Mesendoderm (in vitro differentiated cells): ENCODE data around the gene DISC1.

Source experiments
- DNase-seq: peaks from one replicate; pipeline ENCODE4 v3.0.0; 2013
- H2AK5ac ChIP-seq: 2 replicates; pipeline ENCODE4 v1.6.1; 2013; ENCODE audit warnings: low read length, inconsistent platforms
- H2BK120ac ChIP-seq: 2 replicates; pipeline ENCODE4 v1.6.1; 2013; ENCODE audit warnings: low read depth, mild to moderate bottlenecking, low read length, moderate library complexity, mixed read lengths
- H2BK15ac ChIP-seq: replicated peaks from 2 replicates; pipeline ENCODE4 v1.6.1; 2013; ENCODE audit warnings: low read depth, mild to moderate bottlenecking, moderate library complexity
- H2BK5ac ChIP-seq: 2 replicates; pipeline ENCODE4 v1.6.1; 2013; ENCODE audit warnings: low read length, inconsistent platforms
- H3K18ac ChIP-seq: 2 replicates; pipeline ENCODE4 v1.6.1; 2013; ENCODE audit warnings: mild to moderate bottlenecking, low read length, mixed read lengths
- H3K23ac ChIP-seq: one replicate; pipeline ENCODE4 v1.6.1; 2013; ENCODE audit warnings: low read length
- H3K27ac ChIP-seq: 2 replicates; pipeline ENCODE4 v1.5.1; 2013; ENCODE audit warnings: low read depth, mild to moderate bottlenecking, inconsistent platforms, low read length, moderate library complexity
- H3K27me3 ChIP-seq: 2 replicates; pipeline ENCODE4 v1.6.1; 2013; ENCODE audit warnings: low read length, control low read depth, mild to moderate bottlenecking, inconsistent platforms; ENCODE audit not compliant: insufficient read depth, poor library complexity
- H3K36me3 ChIP-seq: 2 replicates; pipeline ENCODE4 v1.6.1; 2013; ENCODE audit warnings: low read length, inconsistent platforms; ENCODE audit not compliant: control insufficient read depth, insufficient read depth
- H3K4ac ChIP-seq: one replicate; pipeline ENCODE4 v1.6.1; 2013; ENCODE audit warnings: low read depth, mild to moderate bottlenecking, low read length, moderate library complexity
- H3K4me1 ChIP-seq: 2 replicates; pipeline ENCODE4 v1.6.1; 2013; ENCODE audit warnings: low read depth, low read length, inconsistent platforms; ENCODE audit not compliant: control insufficient read depth
- H3K4me2 ChIP-seq: 2 replicates; pipeline ENCODE4 v1.6.1; 2013; ENCODE audit warnings: low read length
- H3K4me3 ChIP-seq: 2 replicates; pipeline ENCODE4 v1.5.1; 2013; ENCODE audit warnings: mild to moderate bottlenecking, low read length
- H3K56ac ChIP-seq: one replicate; pipeline ENCODE4 v1.6.1; 2013; ENCODE audit warnings: low read length
- H3K79me1 ChIP-seq: 2 replicates; pipeline ENCODE4 v1.6.1; 2013; ENCODE audit warnings: low read length, inconsistent platforms
- H3K79me2 ChIP-seq: 2 replicates; pipeline ENCODE4 v1.6.1; 2013; ENCODE audit warnings: mild to moderate bottlenecking, low read length; ENCODE audit not compliant: control insufficient read depth, insufficient read depth
- H3K9ac ChIP-seq: 2 replicates; pipeline ENCODE4 v1.6.1; 2013; ENCODE audit warnings: low read length, inconsistent platforms
- H4K5ac ChIP-seq: one replicate; pipeline ENCODE4 v1.6.1; 2013; ENCODE audit warnings: low read length
- H4K8ac ChIP-seq: one replicate; pipeline ENCODE4 v1.6.1; 2013; ENCODE audit warnings: low read depth, mild to moderate bottlenecking, control low read depth, low read length, moderate library complexity
- WGBS: extraction: QIAGEN DNeasy Blood & Tissue Kit; methylation state at CpG from one replicate; pipeline ENCODE4 v1.1.7; 2013; ENCODE audit warnings: low lambda C conversion rate, missing lambda C conversion rate; ENCODE audit not compliant: insufficient coverage; ENCODE audit errors: extremely low coverage; 5-methylcytosine and 5-hydroxymethylcytosine counted together

Gene DISC1

GRCh38 chr1:231985296-231986023, 358.9 kb downstream of the DISC1 start:
- H2AK5ac ChIP-seq = no peak overlapping the region
- H3K4me1 ChIP-seq = peaks cover 20% of the 10 kb centered on the region
- H2BK120ac ChIP-seq = no peak overlapping the region
- H3K4me2 ChIP-seq = no peak overlapping the region
- H2BK5ac ChIP-seq = no peak overlapping the region
- H4K8ac ChIP-seq = no peak overlapping the region
- H2BK15ac ChIP-seq = peak overlapping the region; percentile 21
- H3K4me3 ChIP-seq = no peak overlapping the region
- no peak overlapping the region for H3K27ac ChIP-seq
- no peaks in the 10 kb centered on the region for H3K79me1 ChIP-seq
- H4K5ac ChIP-seq = no peak overlapping the region
- no peaks in the 10 kb centered on the region for H3K36me3 ChIP-seq
- H3K27me3 ChIP-seq = no peaks in the 10 kb centered on the region
- H3K79me2 ChIP-seq = no peaks in the 10 kb centered on the region
- H3K9ac ChIP-seq = no peak overlapping the region
- no peak overlapping the region for H3K4ac ChIP-seq
- no peak overlapping the region for H3K56ac ChIP-seq
- H3K23ac ChIP-seq = no peak overlapping the region
- H3K18ac ChIP-seq = no peak overlapping the region
- WGBS = no CpG with 5 or more reads among the region's 4 CpGs
- DNase-seq = peak; percentile 25

GRCh38 chr1:231986631-231987336, 360.2 kb downstream of the DISC1 start:
- Histone ChIP-seq H3K27me3 (no peaks in the 10 kb centered on the region), H3K36me3 (no peaks in the 10 kb centered on the region), H2BK5ac (no peak overlapping the region), H3K9ac (no peak overlapping the region), H3K56ac (no peak overlapping the region), H3K4me1 (peaks cover 21% of the 10 kb centered on the region), H3K23ac (no peak overlapping the region), H3K18ac (no peak overlapping the region), H2BK120ac (no peak overlapping the region), H4K8ac (no peak overlapping the region), H2BK15ac (no peak overlapping the region), H3K4ac (no peak overlapping the region), H3K79me1 (no peaks in the 10 kb centered on the region), H4K5ac (no peak overlapping the region), H2AK5ac (no peak overlapping the region), H3K79me2 (no peaks in the 10 kb centered on the region), H3K4me3 (no peak overlapping the region), H3K4me2 (no peak overlapping the region), H3K27ac (no peak overlapping the region)
- DNase-seq = peak; percentile 68
- no CpG with 5 or more reads among the region's 8 CpGs for WGBS

GRCh38 chr1:231990388-231990787, 363.8 kb downstream of the DISC1 start:
- Histone ChIP-seq H2BK5ac (no peak overlapping the region), H3K23ac (no peak overlapping the region), H3K27ac (no peak overlapping the region), H2AK5ac (no peak overlapping the region), H3K18ac (no peak overlapping the region), H2BK120ac (no peak overlapping the region), H3K4me2 (no peak overlapping the region), H3K79me1 (no peaks in the 10 kb centered on the region), H3K36me3 (no peaks in the 10 kb centered on the region), H3K4ac (no peak overlapping the region), H4K8ac (no peak overlapping the region), H3K4me1 (peaks cover 14% of the 10 kb centered on the region), H3K4me3 (no peak overlapping the region), H4K5ac (no peak overlapping the region), H3K79me2 (no peaks in the 10 kb centered on the region), H3K27me3 (no peaks in the 10 kb centered on the region), H3K56ac (no peak overlapping the region), H2BK15ac (no peak overlapping the region), H3K9ac (no peak overlapping the region)
- WGBS = no CpG with 5 or more reads among the region's 5 CpGs
- DNase-seq = peak; percentile 65

- DNase-seq = no peak
- Histone ChIP-seq H2BK15ac (no peak overlapping the region), H3K18ac (no peak overlapping the region), H3K27ac (no peak overlapping the region), H3K9ac (no peak overlapping the region), H3K4me1 (peaks cover 8% of the 10 kb centered on the region), H3K4me3 (no peak overlapping the region), H3K23ac (no peak overlapping the region), H2BK5ac (no peak overlapping the region), H3K27me3 (no peaks in the 10 kb centered on the region), H3K56ac (no peak overlapping the region), H4K8ac (no peak overlapping the region), H3K36me3 (no peaks in the 10 kb centered on the region), H3K4me2 (no peak overlapping the region), H3K4ac (no peak overlapping the region), H4K5ac (no peak overlapping the region), H2BK120ac (no peak overlapping the region), H2AK5ac (no peak overlapping the region), H3K79me1 (no peaks in the 10 kb centered on the region), H3K79me2 (no peaks in the 10 kb centered on the region)
- no CpG with 5 or more reads among the region's 8 CpGs for WGBS
Measured at GRCh38 chr1:231991231-231991630, 364.6 kb downstream of the DISC1 start.

- WGBS = no CpG with 5 or more reads among the region's 2 CpGs
- H3K9ac ChIP-seq = no peak overlapping the region
- H3K4ac ChIP-seq = no peak overlapping the region
- no peaks in the 10 kb centered on the region for H3K79me2 ChIP-seq
- H2BK120ac ChIP-seq = no peak overlapping the region
- H3K79me1 ChIP-seq = no peaks in the 10 kb centered on the region
- no peaks in the 10 kb centered on the region for H3K27me3 ChIP-seq
- H4K5ac ChIP-seq = no peak overlapping the region
- no peaks in the 10 kb centered on the region for H3K36me3 ChIP-seq
- no peak overlapping the region for H3K23ac ChIP-seq
- H4K8ac ChIP-seq = no peak overlapping the region
- DNase-seq = no peak
- no peak overlapping the region for H2AK5ac ChIP-seq
- H3K56ac ChIP-seq = no peak overlapping the region
- no peak overlapping the region for H2BK5ac ChIP-seq
- peaks cover 7% of the 10 kb centered on the region for H3K4me1 ChIP-seq
- no peak overlapping the region for H3K18ac ChIP-seq
- no peak overlapping the region for H2BK15ac ChIP-seq
- no peak overlapping the region for H3K27ac ChIP-seq
- no peak overlapping the region for H3K4me3 ChIP-seq
- no peak overlapping the region for H3K4me2 ChIP-seq
Measured at GRCh38 chr1:231993968-231994455, 367.4 kb downstream of the DISC1 start.
